Thyroid gland (tissue), 4 donors: ENCODE data around the gene C9orf43.

ENCODE experiments used
- CTCF ChIP-seq, 6 experiments: fragments of 200-600 bp in 3 of 6; fragments of 450-650 bp in 3 of 6; sonication (generic) in 3 of 6; IDR thresholded peaks; one replicate each; pipeline ENCODE4 v1.5.1; 2016 to 2019; ENCODE audit warnings: antibody characterized with exemption in 6 of 6, mild to moderate bottlenecking in 2 of 6, inconsistent platforms in 1 of 6, moderate library complexity in 1 of 6
- POLR2A ChIP-seq, 2 donors: fragments of 450-650 bp; IDR thresholded peaks; one replicate each; pipeline ENCODE4 v1.6.1; 2017; ENCODE audit warnings: antibody characterized with exemption in 2 of 2, mild to moderate bottlenecking in 2 of 2, moderate library complexity in 1 of 2

GRCh38 chr9:113468716-113469448, 58.3 kb downstream of the C9orf43 start:
- TF ChIP-seq CTCF (IDR thresholded peaks at IDR 0.05): no peak
- TF ChIP-seq POLR2A (IDR thresholded peaks at IDR 0.05): no peak
